H9 (cell line): Measurements from ENCODE around the gene SIT1. TPM values are rescaled to one million over a fixed set of nuclear protein-coding genes. Genes with fewer than 3 reads are reported as not detected.

Experiments used
- DNase-seq: peaks from one replicate; pipeline ENCODE4 v3.0.0-alpha.2; 2017
- H2AFZ ChIP-seq: one replicate; pipeline ENCODE4 v1.6.1; 2013; ENCODE audit warnings: mild to moderate bottlenecking, low read length, control low read depth, moderate library complexity
- H2AK5ac ChIP-seq: 2 replicates; pipeline ENCODE4 v1.6.1; 2013; ENCODE audit warnings: low read length, control low read depth, mixed read lengths; ENCODE audit not compliant: insufficient read length
- H2BK120ac ChIP-seq: one replicate; pipeline ENCODE4 v1.6.1; 2013; ENCODE audit warnings: low read depth, mild to moderate bottlenecking, low read length, control low read depth, inconsistent platforms; ENCODE audit not compliant: poor library complexity, severe bottlenecking
- H2BK12ac ChIP-seq: 2 replicates; pipeline ENCODE4 v1.6.1; 2013; ENCODE audit warnings: low read length, control low read depth, mixed read lengths, low read depth; ENCODE audit not compliant: insufficient read length
- H2BK15ac ChIP-seq: 2 replicates; pipeline ENCODE4 v1.6.1; 2013; ENCODE audit warnings: low read depth, low read length, control low read depth
- H2BK20ac ChIP-seq: one replicate; pipeline ENCODE4 v1.6.1; 2013; ENCODE audit warnings: low read depth, mild to moderate bottlenecking, low read length, control low read depth, inconsistent platforms; ENCODE audit not compliant: poor library complexity, severe bottlenecking
- H2BK5ac ChIP-seq: 2 replicates; pipeline ENCODE4 v1.6.1; 2013; ENCODE audit warnings: low read length, control low read depth, mixed read lengths; ENCODE audit not compliant: insufficient read length
- H3K14ac ChIP-seq: 2 replicates; pipeline ENCODE4 v1.6.1; 2013; ENCODE audit warnings: low read length, control low read depth; ENCODE audit not compliant: insufficient read depth
- H3K18ac ChIP-seq: 2 replicates; pipeline ENCODE4 v1.6.1; 2013; ENCODE audit warnings: low read depth, mild to moderate bottlenecking, mixed read lengths, low read length, control low read depth; ENCODE audit not compliant: insufficient read length
- H3K23ac ChIP-seq: 2 replicates; pipeline ENCODE4 v1.6.1; 2013; ENCODE audit warnings: low read length, control low read depth, mixed read lengths, low read depth; ENCODE audit not compliant: insufficient read length
- H3K23me2 ChIP-seq: 2 replicates; pipeline ENCODE4 v1.6.1; 2013; ENCODE audit warnings: low read depth, mild to moderate bottlenecking, mixed read lengths, low read length, control low read depth; ENCODE audit not compliant: insufficient read length, poor library complexity, severe bottlenecking
- H3K27ac ChIP-seq: 2 replicates; pipeline ENCODE4 v1.5.1; 2013; ENCODE audit warnings: low read length, control low read depth, mixed read lengths, low read depth; ENCODE audit not compliant: insufficient read length
- H3K27me3 ChIP-seq: 2 replicates; pipeline ENCODE4 v1.6.1; 2013; ENCODE audit warnings: low read length, control low read depth, inconsistent platforms; ENCODE audit not compliant: insufficient read depth
- H3K4ac ChIP-seq: 2 replicates; pipeline ENCODE4 v1.6.1; 2013; ENCODE audit warnings: low read depth, mild to moderate bottlenecking, control low read depth, inconsistent platforms, low read length, moderate library complexity
- H3K4me1 ChIP-seq: 2 replicates; pipeline ENCODE4 v1.6.1; 2013; ENCODE audit warnings: low read length, control low read depth, inconsistent platforms; ENCODE audit not compliant: insufficient read depth
- H3K4me2 ChIP-seq: 2 replicates; pipeline ENCODE4 v1.6.1; 2013; ENCODE audit warnings: low read length, control low read depth, mixed read lengths; ENCODE audit not compliant: insufficient read length, insufficient read depth
- H3K56ac ChIP-seq: 2 replicates; pipeline ENCODE4 v1.6.1; 2013; ENCODE audit warnings: low read depth, mild to moderate bottlenecking, mixed read lengths, low read length, control low read depth; ENCODE audit not compliant: insufficient read length
- H3K79me1 ChIP-seq: 2 replicates; pipeline ENCODE4 v1.6.1; 2013; ENCODE audit warnings: low read depth, mild to moderate bottlenecking, moderate library complexity, low read length, control low read depth, inconsistent platforms; ENCODE audit not compliant: insufficient read depth, poor library complexity, severe bottlenecking
- H3K79me2 ChIP-seq: 2 replicates; pipeline ENCODE4 v1.6.1; 2013; ENCODE audit warnings: low read length, control low read depth, inconsistent platforms; ENCODE audit not compliant: insufficient read depth
- H3K9ac ChIP-seq: 2 replicates; pipeline ENCODE4 v1.6.1; 2013; ENCODE audit warnings: low read length, control low read depth, mixed read lengths; ENCODE audit not compliant: insufficient read length; ENCODE audit errors: extremely low read depth
- H3K9me3 ChIP-seq: one replicate; pipeline ENCODE4 v1.6.1; 2013; ENCODE audit warnings: low read depth, low read length, inconsistent platforms; ENCODE audit not compliant: control insufficient read depth
- H3T11ph ChIP-seq: one replicate; pipeline ENCODE4 v1.6.1; 2013; ENCODE audit warnings: mild to moderate bottlenecking, low read length, control low read depth, inconsistent platforms
- H4K20me1 ChIP-seq: one replicate; pipeline ENCODE4 v1.6.1; 2013; ENCODE audit not compliant: control insufficient read depth, insufficient read length, insufficient read depth
- H4K5ac ChIP-seq: 2 replicates; pipeline ENCODE4 v1.6.1; 2013; ENCODE audit warnings: low read depth, mild to moderate bottlenecking, mixed read lengths, low read length, control low read depth; ENCODE audit not compliant: insufficient read length
- H4K8ac ChIP-seq: replicated peaks from 2 replicates; pipeline ENCODE4 v1.6.1; 2013; ENCODE audit warnings: low read length, control low read depth, mixed read lengths, low read depth; ENCODE audit not compliant: insufficient read length
- H4K91ac ChIP-seq: 2 replicates; pipeline ENCODE4 v1.6.1; 2013; ENCODE audit warnings: low read depth, mild to moderate bottlenecking, moderate library complexity, mixed read lengths, low read length, control low read depth; ENCODE audit not compliant: insufficient read length
- H3K27ac Mint-ChIP-seq, 3 experiments: 2 replicates in 2 of 3; 3 replicates in 1 of 3; pipeline ENCODE4 v1.8.0; 2020 to 2021; ENCODE audit warnings: mixed read lengths in 3 of 3, mild to moderate bottlenecking in 1 of 3, moderate library complexity in 1 of 3
- H3K27me3 Mint-ChIP-seq: 2 replicates; pipeline ENCODE4 v1.8.0; 2021; ENCODE audit warnings: low read depth, mild to moderate bottlenecking, moderate library complexity, mixed read lengths
- H3K36me3 Mint-ChIP-seq, 3 experiments: 2 replicates in 2 of 3; 3 replicates in 1 of 3; pipeline ENCODE4 v1.8.0; 2020 to 2021; ENCODE audit warnings: low read depth in 3 of 3, mixed read lengths in 3 of 3; ENCODE audit not compliant: insufficient read depth in 1 of 3
- H3K4me1 Mint-ChIP-seq, 2 experiments: 2 replicates each; pipeline ENCODE4 v1.8.0; 2020; ENCODE audit warnings: mixed read lengths in 2 of 2
- H3K4me3 Mint-ChIP-seq, 2 experiments: 2 replicates in 1 of 2; 3 replicates in 1 of 2; pipeline ENCODE4 v1.8.0; 2020 to 2021; ENCODE audit warnings: mild to moderate bottlenecking in 2 of 2, mixed read lengths in 2 of 2, moderate library complexity in 1 of 2
- H3K9me3 Mint-ChIP-seq, 2 experiments: 2 replicates in 1 of 2; 3 replicates in 1 of 2; pipeline ENCODE4 v1.8.0; 2020; ENCODE audit warnings: mild to moderate bottlenecking in 2 of 2, mixed read lengths in 2 of 2, moderate library complexity in 1 of 2
- WGBS: extraction: QIAGEN DNeasy Blood & Tissue Kit; methylation state at CpG from one replicate; pipeline ENCODE4 v1.1.7; 2013; ENCODE audit warnings: missing lambda C conversion rate, low lambda C conversion rate, mixed read lengths; ENCODE audit not compliant: insufficient read length; ENCODE audit errors: extremely low coverage; 5-methylcytosine and 5-hydroxymethylcytosine counted together
- total RNA-seq: library from RNA; stranded (reverse); gene quantifications from 2 replicates; pipeline ENCODE4 v1.2.1, GENCODE V29; 2021
- TF ChIP-seq, protein P1 (sequence below): fragments of 200-600 bp; sonication (generic); conservative IDR thresholded peaks from 3 replicates; pipeline ENCODE4 v1.8.0; 2021; ENCODE audit warnings: antibody characterized with exemption, mild to moderate bottlenecking

The SIT1 gene
- total RNA-seq, 1 experiment from 2014 or later: 1.6 TPM

GRCh38 chr9:35664531-35665470, 14.1 kb upstream of the SIT1 start, which contains the start of gene ARHGEF39:
ARHGEF39 (minus strand) TSS chr9:35665195; CDS start chr9:35665169, 26 bp downstream.
- Histone ChIP-seq H3K56ac (no peak within 1 kb of the TSS), H3K27ac (no peak within 1 kb of the TSS), H2BK20ac (no peak within 1 kb of the TSS), H3K27me3 (no peaks in the 10 kb centered on the region), H3K4ac (no peak within 1 kb of the TSS; the same call in 1 of the 2 replicates), H3T11ph (no peak within 1 kb of the TSS), H4K8ac (no peak within 1 kb of the TSS), H3K14ac (peak within 1 kb of the TSS; percentile 71), H3K9me3 (no peaks in the 10 kb centered on the region), H4K20me1 (no peaks in the 10 kb centered on the region), H3K79me1 (no peaks in the 10 kb centered on the region), H3K9ac (peak within 1 kb of the TSS; percentile 45), H3K23me2 (peaks cover 8% of the 10 kb centered on the region), H2AK5ac (no peak within 1 kb of the TSS), H2BK120ac (no peak within 1 kb of the TSS), H3K4me2 (peak within 1 kb of the TSS; percentile 83), H2BK5ac (no peak within 1 kb of the TSS), H3K18ac (peak within 1 kb of the TSS; percentile 81), H2BK12ac (no peak within 1 kb of the TSS), H3K4me1 (no peaks in the 10 kb centered on the region; the same call in 1 of the 2 replicates), H3K79me2 (no peaks in the 10 kb centered on the region), H4K5ac (no peak within 1 kb of the TSS), H2AFZ (no peak within 1 kb of the TSS), H4K91ac (no peak within 1 kb of the TSS), H2BK15ac (no peak within 1 kb of the TSS), H3K23ac (no peak within 1 kb of the TSS)
- H3K27ac Mint-ChIP-seq: peak within 1 kb of the TSS; percentile 73 to 80 (median 79); a peak in 6 of 7 replicates
- H3K36me3 Mint-ChIP-seq: peaks cover 26 to 35% (median 30%) of the 10 kb centered on the region in 3 experiments
- WGBS: no CpG with 5 or more reads among the region's 58 CpGs
- TF ChIP-seq, protein P1, sequence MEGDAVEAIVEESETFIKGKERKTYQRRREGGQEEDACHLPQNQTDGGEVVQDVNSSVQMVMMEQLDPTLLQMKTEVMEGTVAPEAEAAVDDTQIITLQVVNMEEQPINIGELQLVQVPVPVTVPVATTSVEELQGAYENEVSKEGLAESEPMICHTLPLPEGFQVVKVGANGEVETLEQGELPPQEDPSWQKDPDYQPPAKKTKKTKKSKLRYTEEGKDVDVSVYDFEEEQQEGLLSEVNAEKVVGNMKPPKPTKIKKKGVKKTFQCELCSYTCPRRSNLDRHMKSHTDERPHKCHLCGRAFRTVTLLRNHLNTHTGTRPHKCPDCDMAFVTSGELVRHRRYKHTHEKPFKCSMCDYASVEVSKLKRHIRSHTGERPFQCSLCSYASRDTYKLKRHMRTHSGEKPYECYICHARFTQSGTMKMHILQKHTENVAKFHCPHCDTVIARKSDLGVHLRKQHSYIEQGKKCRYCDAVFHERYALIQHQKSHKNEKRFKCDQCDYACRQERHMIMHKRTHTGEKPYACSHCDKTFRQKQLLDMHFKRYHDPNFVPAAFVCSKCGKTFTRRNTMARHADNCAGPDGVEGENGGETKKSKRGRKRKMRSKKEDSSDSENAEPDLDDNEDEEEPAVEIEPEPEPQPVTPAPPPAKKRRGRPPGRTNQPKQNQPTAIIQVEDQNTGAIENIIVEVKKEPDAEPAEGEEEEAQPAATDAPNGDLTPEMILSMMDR: peak; percentile 56
- peaks cover 9% of the 10 kb centered on the region for H3K27me3 Mint-ChIP-seq
- H3K9me3 Mint-ChIP-seq: no peaks in the 10 kb centered on the region
- peaks cover 21 to 33% of the 10 kb centered on the region in 2 experiments for H3K4me1 Mint-ChIP-seq
- DNase-seq: peak; percentile 94
- peak within 1 kb of the TSS; percentile 80 to 83 for H3K4me3 Mint-ChIP-seq
